ENCODE measurements around the gene PLXNA4. TPM values are rescaled to one million over a fixed set of nuclear protein-coding genes. Genes with fewer than 3 reads are reported as not detected.

PLXNA4 gene
- total RNA-seq, 1 donor from 2014 or later, result 21.7 TPM

- TF ChIP-seq, protein P1, sequence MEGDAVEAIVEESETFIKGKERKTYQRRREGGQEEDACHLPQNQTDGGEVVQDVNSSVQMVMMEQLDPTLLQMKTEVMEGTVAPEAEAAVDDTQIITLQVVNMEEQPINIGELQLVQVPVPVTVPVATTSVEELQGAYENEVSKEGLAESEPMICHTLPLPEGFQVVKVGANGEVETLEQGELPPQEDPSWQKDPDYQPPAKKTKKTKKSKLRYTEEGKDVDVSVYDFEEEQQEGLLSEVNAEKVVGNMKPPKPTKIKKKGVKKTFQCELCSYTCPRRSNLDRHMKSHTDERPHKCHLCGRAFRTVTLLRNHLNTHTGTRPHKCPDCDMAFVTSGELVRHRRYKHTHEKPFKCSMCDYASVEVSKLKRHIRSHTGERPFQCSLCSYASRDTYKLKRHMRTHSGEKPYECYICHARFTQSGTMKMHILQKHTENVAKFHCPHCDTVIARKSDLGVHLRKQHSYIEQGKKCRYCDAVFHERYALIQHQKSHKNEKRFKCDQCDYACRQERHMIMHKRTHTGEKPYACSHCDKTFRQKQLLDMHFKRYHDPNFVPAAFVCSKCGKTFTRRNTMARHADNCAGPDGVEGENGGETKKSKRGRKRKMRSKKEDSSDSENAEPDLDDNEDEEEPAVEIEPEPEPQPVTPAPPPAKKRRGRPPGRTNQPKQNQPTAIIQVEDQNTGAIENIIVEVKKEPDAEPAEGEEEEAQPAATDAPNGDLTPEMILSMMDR (conservative IDR thresholded peaks at IDR 0.05), result no peak
- Mint-ChIP-seq H3K27ac (ENCODE audit: unreplicated experiment) (no peak overlapping the region), H3K36me3 (ENCODE audit: low read depth) (no peaks in the 10 kb centered on the region), H3K27me3 (ENCODE audit: low read depth) (no peaks in the 10 kb centered on the region), H3K9me3 (no peaks in the 10 kb centered on the region), H3K4me1 (peaks cover 29% of the 10 kb centered on the region), H3K4me3 (no peak overlapping the region)
- no peak for DNase-seq (ENCODE audit: low read depth, low spot score)
Measured at GRCh38 chr7:132211971-132212370, 364.3 kb downstream of the PLXNA4 start.

GRCh38 chr7:132210821-132211220 lies 365.4 kb downstream of the PLXNA4 start:
- Mint-ChIP-seq H3K36me3 (ENCODE audit: low read depth) (no peaks in the 10 kb centered on the region), H3K27me3 (ENCODE audit: low read depth) (no peaks in the 10 kb centered on the region), H3K27ac (ENCODE audit: unreplicated experiment) (no peak overlapping the region), H3K4me3 (no peak overlapping the region), H3K9me3 (no peaks in the 10 kb centered on the region), H3K4me1 (peaks cover 21% of the 10 kb centered on the region)
- DNase-seq (ENCODE audit: low read depth, low spot score), result no peak
- TF ChIP-seq, protein P1 (conservative IDR thresholded peaks at IDR 0.05), result no peak

- H3K4me1 Mint-ChIP-seq, result peaks cover 8% of the 10 kb centered on the region
- H3K27me3 Mint-ChIP-seq (ENCODE audit: low read depth), result no peaks in the 10 kb centered on the region
- no peaks in the 10 kb centered on the region for H3K9me3 Mint-ChIP-seq
- H3K4me3 Mint-ChIP-seq, result no peak overlapping the region
- no peak overlapping the region for H3K27ac Mint-ChIP-seq (ENCODE audit: unreplicated experiment)
- DNase-seq (ENCODE audit: low read depth, low spot score), result no peak
- no peaks in the 10 kb centered on the region for H3K36me3 Mint-ChIP-seq (ENCODE audit: low read depth)
- TF ChIP-seq, protein P1 (conservative IDR thresholded peaks at IDR 0.05), result no peak
Measured at GRCh38 chr7:132207782-132208181, 368.5 kb downstream of the PLXNA4 start.

- Mint-ChIP-seq H3K4me3 (no peak overlapping the region), H3K9me3 (no peaks in the 10 kb centered on the region), H3K4me1 (peaks cover 8% of the 10 kb centered on the region), H3K36me3 (ENCODE audit: low read depth) (no peaks in the 10 kb centered on the region), H3K27me3 (ENCODE audit: low read depth) (no peaks in the 10 kb centered on the region), H3K27ac (ENCODE audit: unreplicated experiment) (peak overlapping the region; percentile 89)
- DNase-seq (ENCODE audit: low read depth, low spot score), result no peak
- TF ChIP-seq, protein P1 (conservative IDR thresholded peaks at IDR 0.05), result no peak
Measured at GRCh38 chr7:132207211-132207610, 369.1 kb downstream of the PLXNA4 start.

GRCh38 chr7:132206594-132206993 lies 369.7 kb downstream of the PLXNA4 start:
- TF ChIP-seq, protein P1 (conservative IDR thresholded peaks at IDR 0.05), result no peak
- Mint-ChIP-seq H3K9me3 (no peaks in the 10 kb centered on the region), H3K36me3 (ENCODE audit: low read depth) (no peaks in the 10 kb centered on the region), H3K27me3 (ENCODE audit: low read depth) (no peaks in the 10 kb centered on the region), H3K4me3 (no peak overlapping the region), H3K27ac (ENCODE audit: unreplicated experiment) (no peak overlapping the region), H3K4me1 (peaks cover 8% of the 10 kb centered on the region)
- no peak for DNase-seq (ENCODE audit: low read depth, low spot score)

DNA sequence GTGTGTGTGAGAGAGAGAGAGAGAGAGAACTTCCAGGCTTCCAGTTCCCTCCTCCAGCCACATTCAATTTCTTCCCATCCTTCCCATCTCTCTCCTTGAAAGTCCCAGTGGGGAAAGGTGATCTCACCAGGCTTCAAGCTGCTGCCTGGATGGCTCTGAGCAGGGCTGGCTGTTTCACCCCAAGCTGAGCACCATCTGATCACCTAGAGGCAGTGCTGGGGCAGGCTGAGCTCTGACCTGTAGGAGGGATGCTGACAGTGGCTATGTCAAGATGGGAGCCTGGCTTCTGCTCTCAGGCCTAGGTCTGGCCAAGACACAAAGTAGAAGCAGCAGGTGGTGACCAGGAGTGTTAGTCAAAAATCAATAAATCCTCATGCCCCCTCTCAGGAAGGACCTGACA lies 370.8 kb downstream of the PLXNA4 start:
- Mint-ChIP-seq H3K4me3 (no peak overlapping the region), H3K36me3 (ENCODE audit: low read depth) (no peaks in the 10 kb centered on the region), H3K27ac (ENCODE audit: unreplicated experiment) (peak overlapping the region; percentile 78), H3K27me3 (ENCODE audit: low read depth) (no peaks in the 10 kb centered on the region), H3K4me1 (peaks cover 8% of the 10 kb centered on the region), H3K9me3 (no peaks in the 10 kb centered on the region)
- no peak for DNase-seq (ENCODE audit: low read depth, low spot score)
- TF ChIP-seq, protein P1 (conservative IDR thresholded peaks at IDR 0.05), result no peak
